Erythroblast (primary cell): ENCODE measurements around the gene BHLHE41.

Source experiments
- GATA1 ChIP-seq: IDR thresholded peaks from 2 replicates; pipeline ENCODE4 v1.6.1; 2011; ENCODE audit warnings: low read depth, mild to moderate bottlenecking, control low read depth, low read length, moderate library complexity
- POLR2A ChIP-seq: IDR thresholded peaks from 2 replicates; pipeline ENCODE4 v1.6.1; 2011; ENCODE audit warnings: mild to moderate bottlenecking, low read length

DNA sequence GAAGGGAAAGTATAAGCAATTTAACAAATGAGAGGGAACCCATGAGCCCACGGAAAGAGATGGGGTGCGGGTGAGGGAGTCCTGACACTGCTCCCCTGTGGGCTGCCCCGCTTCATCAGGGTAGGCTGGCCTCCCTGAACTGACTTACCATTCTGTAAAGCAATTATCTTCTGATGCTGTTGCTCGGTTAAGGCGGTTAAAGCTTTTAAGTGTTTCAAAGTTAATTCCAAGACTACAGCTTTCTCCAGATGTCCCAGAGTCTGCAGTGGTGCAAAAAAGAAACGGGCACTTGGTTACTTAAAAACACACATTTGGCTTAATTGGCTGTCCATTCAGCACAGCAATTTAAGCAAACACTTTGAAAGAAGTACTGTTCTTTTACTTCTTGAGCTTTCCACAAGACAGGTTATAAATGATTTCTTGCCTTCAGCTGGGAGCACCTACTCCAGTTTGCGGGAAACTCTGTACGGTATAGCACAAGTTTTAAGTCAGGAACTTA, 1.3 kb downstream of the BHLHE41 start:
- no peak for TF ChIP-seq POLR2A
- no peak for TF ChIP-seq GATA1
